Measurements from ENCODE around the gene PPP1R37.

GRCh38 chr19:45125360-45125759, 32.4 kb downstream of the PPP1R37 start:
- TF ChIP-seq ZNF580 (tag by site-specific recombination; IDR thresholded peaks at IDR 0.05) (no peak), CTCF (tag by site-specific recombination; IDR thresholded peaks at IDR 0.05) (no peak), ZBTB7A (tag by site-specific recombination; IDR thresholded peaks at IDR 0.05; ENCODE audit: low read depth) (no peak), ZNF292 (tag by site-specific recombination; IDR thresholded peaks at IDR 0.05; ENCODE audit: borderline replicate concordance, low read depth) (no peak), ZNF843 (tag by site-specific recombination; IDR thresholded peaks at IDR 0.05) (no peak), ZNF416 (tag by site-specific recombination; IDR thresholded peaks at IDR 0.05) (no peak), SP2 (tag by site-specific recombination; IDR thresholded peaks at IDR 0.05) (no peak), ZBTB49 (tag by site-specific recombination; IDR thresholded peaks at IDR 0.05; ENCODE audit: low read depth) (no peak), GLI4 (tag by site-specific recombination; IDR thresholded peaks at IDR 0.05) (no peak), ZNF692 (tag by site-specific recombination; IDR thresholded peaks at IDR 0.05) (no peak), ZNF146 (tag by site-specific recombination; IDR thresholded peaks at IDR 0.05) (no peak), ELK4 (IDR thresholded peaks at IDR 0.05; ENCODE audit: borderline replicate concordance, low read depth, low read length) (no peak)

Data from HEK293 (cell line).